GM19035 (cell line): Measurements from ENCODE around the gene FGF3.

Experiments used
- ATAC-seq: cut with Tn5 transposase; IDR thresholded peaks from one replicate; pipeline ENCODE4 v1.9.1; 2021; ENCODE audit not compliant: unreplicated experiment

The FGF3 gene

GRCh38 chr11:69844396-69844795 lies 25.2 kb upstream of the FGF3 start:
- no peak for ATAC-seq

DNA sequence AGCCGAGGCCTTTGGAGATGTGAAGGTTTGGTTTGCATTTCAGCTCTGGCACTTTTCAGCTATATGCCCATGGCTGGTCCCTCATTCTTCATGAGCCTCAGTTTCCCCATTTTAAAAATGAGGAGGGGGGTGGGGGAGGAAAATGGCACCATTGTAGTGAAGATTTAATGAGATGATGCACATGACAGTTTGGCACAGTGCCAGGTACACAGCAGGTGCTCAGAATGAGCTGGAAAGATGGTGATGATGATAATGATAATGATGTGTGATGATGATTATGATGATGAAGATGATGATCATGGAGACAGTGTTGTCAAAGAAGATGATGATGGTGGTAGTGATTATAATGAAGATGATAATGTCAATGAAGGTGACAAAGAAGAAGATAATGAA lies 24.3 kb upstream of the FGF3 start:
- no peak for ATAC-seq

GRCh38 chr11:69842746-69843528 lies 23.7 kb upstream of the FGF3 start:
- no peak for ATAC-seq

GRCh38 chr11:69841859-69842698 lies 22.9 kb upstream of the FGF3 start:
- no peak for ATAC-seq

DNA sequence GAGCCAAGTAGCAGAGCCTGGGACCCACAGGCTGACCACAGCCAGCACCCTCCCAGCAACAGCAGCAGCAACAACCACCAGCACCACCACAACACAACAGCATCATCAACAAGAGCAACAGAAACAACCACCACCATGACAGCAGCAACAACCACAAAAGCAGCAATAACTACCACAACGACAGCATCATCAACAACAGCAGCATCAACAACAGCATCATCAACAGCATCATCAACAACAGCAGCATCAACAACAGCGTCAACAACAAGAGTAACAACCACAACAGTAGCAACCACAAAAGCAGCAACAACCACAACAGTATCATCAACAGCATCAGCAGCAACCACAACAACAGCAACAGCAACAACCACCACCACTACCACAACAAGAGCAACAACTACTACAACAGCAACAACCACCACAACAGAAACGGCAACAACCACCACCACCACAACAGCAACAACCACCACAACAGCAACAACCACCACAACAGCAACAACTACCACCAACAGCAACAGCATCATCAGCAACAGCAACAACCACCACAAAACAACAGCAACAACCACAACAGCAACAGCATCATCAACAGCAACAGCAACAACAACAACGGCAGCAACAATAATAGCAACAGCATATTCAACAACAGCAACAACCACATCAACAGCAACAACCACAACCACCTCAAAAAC lies 22.1 kb upstream of the FGF3 start:
- no peak for ATAC-seq

DNA sequence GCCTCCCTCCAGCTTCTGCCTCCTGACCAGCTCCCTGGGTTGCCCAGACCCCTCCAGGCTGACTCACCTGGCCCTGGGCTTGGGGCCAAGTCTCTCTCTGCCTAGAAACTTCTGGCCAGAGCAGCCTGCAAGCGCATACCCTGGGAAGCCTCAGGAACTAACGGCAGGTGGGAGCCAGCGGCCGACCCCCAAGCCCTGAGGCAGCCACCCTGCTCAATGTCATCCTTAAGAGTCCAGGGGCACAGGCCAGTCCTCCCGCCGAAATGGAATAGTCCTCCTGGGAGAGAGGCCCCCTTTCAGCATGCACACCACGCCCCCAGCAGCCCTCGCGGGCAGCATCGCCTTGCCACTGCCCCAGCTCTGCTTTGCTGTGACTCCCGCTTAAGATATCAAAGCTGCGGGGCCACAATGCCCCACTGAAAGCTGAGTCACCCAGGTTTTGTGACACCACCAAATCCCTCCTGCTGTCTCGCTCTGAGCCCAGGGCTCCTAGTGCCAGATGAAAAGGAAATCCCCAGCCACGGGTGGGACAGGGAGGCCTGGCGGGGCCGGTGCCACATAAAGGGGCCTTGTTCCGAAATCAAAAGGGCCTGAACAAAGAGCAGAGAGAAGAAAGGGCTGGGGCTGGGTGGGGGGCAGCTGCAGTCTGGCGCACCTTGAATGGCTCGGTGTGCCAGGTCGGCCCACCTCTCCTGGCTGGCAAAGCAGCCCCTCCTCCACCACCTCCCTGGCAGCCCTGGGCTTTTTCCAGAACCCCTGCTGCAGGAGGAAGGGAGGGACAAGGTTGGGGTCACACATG lies 21.4 kb upstream of the FGF3 start:
- no peak for ATAC-seq

DNA sequence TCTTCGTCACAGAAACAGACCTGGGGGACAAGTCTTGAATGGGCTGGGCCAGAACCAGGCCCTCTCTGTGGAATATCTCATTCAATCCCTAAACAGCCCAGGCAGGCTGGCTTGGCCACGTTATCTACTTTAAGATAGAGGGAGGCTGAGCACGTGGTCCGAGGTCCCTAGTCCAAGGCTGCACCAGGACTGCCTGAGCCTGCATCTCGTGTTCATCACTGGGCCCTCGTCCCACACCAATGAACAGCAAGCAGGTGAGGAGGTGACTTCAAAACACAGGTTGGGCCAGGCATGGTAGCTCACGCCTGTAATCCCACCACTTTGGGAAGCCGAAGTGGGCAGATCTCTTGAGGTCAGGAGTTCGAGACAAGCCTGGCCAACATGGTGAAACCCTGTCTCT lies 20.3 kb upstream of the FGF3 start:
- ATAC-seq: no peak

- ATAC-seq: no peak
These were observed 18.6 kb upstream of the FGF3 start for GRCh38 chr11:69837791-69838190.

DNA sequence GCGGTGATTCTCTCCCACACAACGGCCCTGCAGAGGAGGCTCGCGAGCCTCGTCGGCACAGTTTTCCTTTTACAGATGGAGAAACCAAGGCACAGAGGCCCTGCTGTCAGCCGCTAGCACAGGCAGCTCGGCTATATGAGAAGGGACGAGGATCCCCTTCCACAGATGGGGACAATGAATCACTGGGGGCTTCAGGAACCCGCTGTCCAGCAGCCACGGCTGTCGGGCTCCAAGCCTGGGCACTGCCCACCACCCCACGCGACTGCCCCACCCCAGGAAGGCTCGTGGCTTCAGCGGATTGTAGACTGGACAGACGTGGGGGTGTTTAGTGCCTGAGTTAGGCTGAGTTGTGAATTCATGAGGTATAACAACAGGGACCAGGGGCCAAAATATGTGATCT lies 17.2 kb upstream of the FGF3 start:
- ATAC-seq: no peak

- no peak for ATAC-seq
These were observed 15.9 kb upstream of the FGF3 start for GRCh38 chr11:69834811-69835800.

DNA sequence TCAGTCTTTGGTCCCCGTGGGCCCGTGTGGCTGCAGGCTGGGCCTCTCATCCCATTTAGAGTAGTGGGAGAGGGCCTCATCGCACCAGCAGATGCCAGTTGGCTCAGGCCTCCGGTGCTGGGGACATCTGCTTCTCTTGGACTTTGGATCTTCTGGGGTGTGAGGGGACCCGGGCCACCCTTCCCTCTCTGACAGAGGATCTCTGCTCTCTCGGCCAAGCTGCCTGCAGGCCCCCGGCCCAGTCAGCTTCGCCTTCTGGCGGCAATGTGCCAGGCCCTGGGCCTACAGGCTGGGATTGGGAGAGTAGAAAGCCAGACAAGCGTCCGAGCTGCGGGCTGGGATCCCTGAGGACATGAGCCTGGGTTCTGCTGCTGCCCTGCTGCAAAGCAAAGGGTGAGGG lies 15.0 kb upstream of the FGF3 start:
- no peak for ATAC-seq

DNA sequence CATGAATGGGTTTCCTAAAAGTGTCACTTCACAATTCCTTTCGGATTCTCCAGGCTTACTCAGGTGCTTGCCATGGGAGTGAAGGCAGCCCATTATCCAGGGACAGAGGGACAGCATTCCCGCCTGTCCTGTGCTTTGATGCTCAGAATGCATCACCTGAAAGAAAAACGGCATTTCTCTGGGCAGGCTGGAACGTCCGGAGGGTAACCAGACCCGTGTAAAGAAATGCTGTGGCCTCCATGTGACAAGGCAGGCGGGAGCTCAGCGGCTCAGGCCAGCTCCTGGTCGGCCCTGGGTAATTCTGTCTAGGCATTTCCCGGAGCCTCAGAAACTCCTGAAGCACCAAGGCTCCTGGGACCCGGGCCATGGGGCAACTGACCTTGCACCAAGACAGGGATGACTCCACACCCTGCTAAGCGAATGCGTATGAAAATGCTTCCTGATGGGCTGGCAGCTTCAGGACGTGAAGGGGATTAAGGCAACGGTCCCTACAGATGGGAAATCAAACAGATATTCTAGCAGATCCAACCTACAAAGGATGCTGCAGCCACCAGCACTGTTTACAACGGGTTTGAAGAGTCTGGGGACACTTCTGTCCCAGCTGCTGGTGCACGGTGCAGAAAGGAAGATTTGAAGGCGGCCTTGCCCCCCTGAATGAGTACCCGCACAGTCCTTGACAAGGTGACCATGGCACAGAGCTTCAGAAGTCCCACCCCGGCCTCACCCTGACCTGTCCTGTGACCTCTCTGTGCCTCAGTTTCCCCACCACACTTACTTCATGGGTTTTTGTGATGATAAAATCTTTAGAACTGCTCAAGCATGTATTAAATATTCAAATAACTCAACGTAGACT lies 13.6 kb upstream of the FGF3 start:
- ATAC-seq: no peak

DNA sequence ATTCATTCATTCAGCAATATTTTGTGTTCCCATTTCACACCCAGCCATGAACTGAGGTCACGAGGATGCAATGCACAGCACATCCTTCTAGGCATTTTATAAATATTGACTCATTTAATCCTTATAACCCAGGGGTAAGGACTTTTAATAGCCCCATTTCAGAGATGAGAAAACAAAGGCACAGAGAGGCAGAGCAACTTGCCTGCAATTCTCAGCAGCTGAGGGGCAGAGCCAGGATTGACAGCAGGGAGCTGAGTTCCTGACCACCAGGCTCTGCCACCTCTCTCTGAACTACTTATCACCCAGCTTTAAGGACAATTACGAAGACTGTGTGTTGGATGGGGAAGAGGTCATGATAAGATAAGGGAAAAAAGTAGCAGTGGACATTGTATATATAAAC lies 12.8 kb upstream of the FGF3 start:
- no peak for ATAC-seq

DNA sequence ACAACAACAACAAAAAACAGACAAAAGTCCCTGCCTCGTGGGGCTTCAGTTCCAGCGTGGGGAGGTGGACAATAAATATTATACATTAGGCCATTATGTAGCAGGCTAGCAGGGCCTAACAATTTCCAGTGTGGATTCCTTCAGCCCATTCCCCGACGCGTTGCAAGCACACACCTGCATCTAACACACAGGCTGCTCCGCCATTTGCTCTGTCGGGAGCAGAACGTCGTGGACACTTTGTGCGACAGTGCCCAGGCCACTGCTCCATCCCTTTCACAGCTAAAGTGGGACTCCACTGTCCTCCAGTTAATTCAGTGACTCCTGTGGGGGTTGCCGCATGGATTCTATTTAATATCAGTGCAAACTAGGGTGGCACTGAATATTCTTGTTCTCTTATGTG lies 10.9 kb upstream of the FGF3 start:
- ATAC-seq: no peak

DNA sequence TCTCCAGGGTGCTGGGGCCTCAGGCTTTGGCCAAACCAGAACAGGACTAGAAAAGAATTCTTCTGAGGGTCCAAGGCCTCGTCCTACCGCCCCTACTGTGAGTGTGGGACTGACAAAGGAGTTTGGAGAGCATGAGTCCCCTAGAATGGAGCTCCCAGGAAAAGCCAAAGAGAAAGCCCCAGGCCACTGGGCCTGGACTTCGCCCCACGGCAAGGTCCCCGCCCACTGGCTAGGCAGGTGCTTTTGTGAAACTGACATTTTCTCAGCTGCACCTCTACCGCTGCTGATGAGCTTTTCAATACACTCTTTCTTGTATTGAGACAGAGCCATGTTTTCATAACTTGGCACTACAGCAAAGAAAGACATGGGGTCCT lies 9.7 kb upstream of the FGF3 start:
- no peak for ATAC-seq

DNA sequence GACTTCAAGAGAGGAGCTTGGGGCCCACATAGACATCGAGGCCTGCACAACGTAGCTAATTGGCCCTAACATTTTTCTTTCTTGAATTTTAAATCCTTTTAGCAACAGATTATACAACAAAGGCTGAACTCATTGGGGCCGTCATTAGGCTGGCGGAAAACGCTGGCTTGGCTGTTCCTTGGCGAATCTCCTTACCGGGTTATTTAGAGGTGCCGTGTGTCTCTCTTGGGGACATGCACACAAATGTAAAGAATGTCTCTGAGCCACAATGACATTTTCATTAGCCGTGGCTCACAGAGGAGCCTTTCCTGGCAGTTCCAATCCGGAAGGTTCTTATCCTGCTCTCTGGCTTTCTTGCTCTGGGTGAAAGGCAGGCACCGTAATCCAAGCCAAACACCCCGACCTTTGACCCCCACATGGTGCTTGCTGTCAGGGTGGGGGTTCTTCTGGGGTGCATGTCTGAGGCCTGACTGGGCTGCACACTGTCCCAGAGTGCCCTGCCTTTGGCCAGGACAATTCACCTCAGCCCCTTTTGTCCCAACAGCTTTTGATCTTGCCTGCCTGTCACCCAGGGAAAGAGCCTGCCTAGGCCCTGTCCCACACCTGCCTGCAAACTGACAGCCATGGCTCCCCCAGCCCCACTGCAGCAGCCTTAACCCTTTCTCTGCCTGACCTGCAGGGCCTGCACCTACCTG lies 9.2 kb upstream of the FGF3 start:
- ATAC-seq: no peak

DNA sequence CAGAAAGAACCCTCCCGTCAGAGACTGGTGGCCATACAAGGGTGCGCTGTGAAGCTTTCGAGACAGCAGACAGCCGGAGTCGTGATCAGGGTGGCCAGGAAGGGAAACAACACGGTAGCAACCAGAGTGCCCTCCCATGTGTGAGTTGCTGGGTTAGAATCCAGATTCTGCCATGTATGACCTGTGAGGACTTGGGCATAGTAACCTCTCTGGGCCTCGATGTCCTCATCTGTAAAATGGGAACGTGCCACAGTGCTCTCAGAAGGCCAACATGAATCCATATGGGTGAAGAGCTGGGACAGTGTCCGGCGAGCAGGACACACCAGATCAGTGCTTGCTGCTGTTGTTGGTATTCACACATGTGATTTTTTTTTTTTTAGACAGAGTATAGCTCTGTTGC lies 7.6 kb upstream of the FGF3 start:
- ATAC-seq: no peak

GRCh38 chr11:69825941-69826340 lies 6.7 kb upstream of the FGF3 start:
- ATAC-seq: no peak
